ENCODE results near the gene IRAK1.

- TF ChIP-seq POLR2A (IDR thresholded peaks at IDR 0.05) (no peak), CTCF (IDR thresholded peaks at IDR 0.05) (no peak)
Measured at GRCh38 chrX:153993978-153994377, 25.7 kb downstream of the IRAK1 start.
